Keratinocyte (primary cell): ENCODE data around the gene RAPGEFL1. TPM values are rescaled to one million over a fixed set of nuclear protein-coding genes. Genes with fewer than 3 reads are reported as not detected.
A peak's percentile ranks its signal among the peaks of the same experiment; 100 is the strongest.

Source experiments
- DNase-seq: peaks from one replicate; pipeline ENCODE4 v3.0.0-alpha.2; 2011; ENCODE audit warnings: low read depth, missing footprints, low spot score
- FAIRE-seq: peaks from 2 replicates; lab custom pipeline; 2011; peaks lifted over from hg19 to GRCh38; lab: Jason Lieb, UNC
- H2AFZ ChIP-seq: 2 replicates; pipeline ENCODE4 v1.6.0; 2012; ENCODE audit warnings: low read length, control low read depth, inconsistent platforms; ENCODE audit not compliant: control insufficient read depth
- H3K27ac ChIP-seq: 2 replicates; pipeline ENCODE4 v1.5.1; 2011; ENCODE audit warnings: low read length; ENCODE audit not compliant: control insufficient read depth, insufficient read depth
- H3K27me3 ChIP-seq: 3 replicates; pipeline ENCODE4 v1.6.0; 2011; ENCODE audit warnings: low read length; ENCODE audit not compliant: control insufficient read depth, insufficient read depth; ENCODE audit errors: extremely low read depth
- H3K36me3 ChIP-seq, 2 experiments: 2 replicates in 1 of 2; 3 replicates in 1 of 2; pipeline ENCODE4 v1.5.1; 2011; ENCODE audit warnings: low read length in 2 of 2, mild to moderate bottlenecking in 1 of 2; ENCODE audit not compliant: control insufficient read depth in 2 of 2, insufficient read depth in 2 of 2; ENCODE audit errors: extremely low read depth in 1 of 2
- H3K4me1 ChIP-seq: 3 replicates; pipeline ENCODE4 v1.5.1; 2011; ENCODE audit warnings: low read length; ENCODE audit not compliant: control insufficient read depth, insufficient read depth; ENCODE audit errors: extremely low read depth
- H3K4me2 ChIP-seq: 3 replicates; pipeline ENCODE4 v1.6.0; 2011; ENCODE audit warnings: low read depth, low read length; ENCODE audit not compliant: control insufficient read depth, insufficient read depth; ENCODE audit errors: extremely low read depth
- H3K4me3 ChIP-seq, 3 experiments: fragments of 200-600 bp in 1 of 3; sonication (generic) in 1 of 3; 2 replicates in 2 of 3; 3 replicates in 1 of 3; pipeline ENCODE4 v1.5.1; 2011 to 2016; ENCODE audit warnings: low read length in 3 of 3, mild to moderate bottlenecking in 3 of 3, control low read depth in 2 of 3, inconsistent platforms in 1 of 3, low read depth in 1 of 3, mixed read lengths in 1 of 3, mixed run types in 1 of 3, moderate library complexity in 1 of 3; ENCODE audit not compliant: control insufficient read depth in 2 of 3, insufficient read depth in 2 of 3; ENCODE audit errors: extremely low read depth in 1 of 3
- H3K79me2 ChIP-seq: 2 replicates; pipeline ENCODE4 v1.6.0; 2012; ENCODE audit warnings: low read length; ENCODE audit not compliant: control insufficient read depth, insufficient read depth
- H3K9ac ChIP-seq: 3 replicates; pipeline ENCODE4 v1.6.0; 2011; ENCODE audit warnings: low read length; ENCODE audit not compliant: control insufficient read depth, insufficient read depth; ENCODE audit errors: extremely low read depth
- H3K9me1 ChIP-seq: 3 replicates; pipeline ENCODE4 v1.6.0; 2011; ENCODE audit warnings: low read length; ENCODE audit not compliant: control insufficient read depth, insufficient read depth; ENCODE audit errors: extremely low read depth
- H3K9me3 ChIP-seq: 2 replicates; pipeline ENCODE4 v1.5.1; 2012; ENCODE audit warnings: low read depth, low read length; ENCODE audit not compliant: control insufficient read depth
- H4K20me1 ChIP-seq: 3 replicates; pipeline ENCODE4 v1.6.0; 2011; ENCODE audit warnings: low read length; ENCODE audit not compliant: control insufficient read depth, insufficient read depth; ENCODE audit errors: extremely low read depth
- EZH2 ChIP-seq: IDR thresholded peaks from one replicate; pipeline ENCODE4 v1.6.1; 2012; ENCODE audit warnings: inconsistent platforms, mild to moderate bottlenecking, low read length, moderate library complexity
- dilution Hi-C: fragments of 300-500 bp; cut with MboI; formaldehyde crosslinking; loops from one replicate; pipeline ENCODE4 v1.7.0; 2020; ENCODE audit warnings: low sequenced_read_pairs; ENCODE audit not compliant: extremely low pct_ligation_motif_present
- polyA plus RNA-seq, 5 experiments: library from polyadenylated mRNA; depleted of rRNA in 3 of 5; stranded (reverse) in 3 of 5; stranded (forward) in 1 of 5; unstranded in 1 of 5; fragments of >200 nt; gene quantifications; 1 replicate in 1 of 5; 2 replicates in 3 of 5; 3 replicates in 1 of 5; pipeline versions ENCODE4 v1.2.1 to v1.2.3, GENCODE V29; 2011 to 2012; ENCODE audit warnings: missing spikeins in 2 of 5, low read depth in 1 of 5, low replicate concordance in 1 of 5
- TF ChIP-seq, protein P1 (sequence below), 3 experiments: IDR thresholded peaks in 1 of 3; conservative IDR thresholded peaks in 1 of 3; optimal IDR thresholded peaks in 1 of 3; 2 replicates in 2 of 3; 3 replicates in 1 of 3; pipeline versions ENCODE3 to v1.5.1; 2011; ENCODE audit warnings: low read length in 3 of 3, mild to moderate bottlenecking in 3 of 3, moderate library complexity in 2 of 3, control low read depth in 1 of 3, inconsistent platforms in 1 of 3; ENCODE audit not compliant: insufficient read depth in 2 of 3; ENCODE audit errors: extremely low read depth in 1 of 3

Gene RAPGEFL1
- polyA plus RNA-seq, 1 donor (not counting 4 experiments of a cell fraction or from before 2014, with no cell fraction given): 21.8 TPM

DNA sequence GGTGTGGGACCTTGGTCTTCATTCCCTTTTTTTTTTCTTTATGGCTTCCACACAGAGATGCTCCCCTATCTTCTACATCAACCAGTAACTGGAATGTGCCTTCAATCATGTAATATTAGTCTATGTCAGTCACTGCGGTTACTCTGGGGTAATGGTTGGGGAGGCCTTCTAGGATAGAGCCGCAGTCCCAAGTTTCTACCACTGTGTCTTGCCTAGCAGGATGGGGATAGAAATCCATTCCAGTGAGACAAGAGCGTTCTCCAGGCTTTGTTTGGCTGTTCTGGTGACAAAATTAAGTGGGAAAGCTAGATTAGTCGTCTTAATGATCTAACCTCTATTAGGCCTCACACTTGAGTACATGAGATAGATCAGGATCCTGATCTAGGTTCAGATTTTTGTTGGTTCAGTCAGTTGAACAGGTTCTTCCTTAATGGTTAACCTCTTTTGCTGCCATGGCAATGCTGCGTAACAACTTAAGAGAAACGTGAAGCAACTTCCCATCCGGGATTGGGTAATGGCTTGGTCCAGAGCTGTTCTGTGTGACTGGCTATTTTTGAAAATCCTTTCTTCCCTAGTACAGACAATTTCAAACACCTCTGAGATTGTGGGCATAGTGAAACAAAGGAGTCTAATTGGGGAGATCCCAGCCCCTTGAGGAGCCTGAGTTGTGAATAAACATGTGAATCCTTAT is 46.8 kb upstream of the RAPGEFL1 start:
- dilution Hi-C loops: no loop called here
- Histone ChIP-seq H3K27ac (no peak overlapping the region), H3K36me3 (peaks cover 45 to 72% of the 10 kb centered on the region in 2 experiments)

DNA sequence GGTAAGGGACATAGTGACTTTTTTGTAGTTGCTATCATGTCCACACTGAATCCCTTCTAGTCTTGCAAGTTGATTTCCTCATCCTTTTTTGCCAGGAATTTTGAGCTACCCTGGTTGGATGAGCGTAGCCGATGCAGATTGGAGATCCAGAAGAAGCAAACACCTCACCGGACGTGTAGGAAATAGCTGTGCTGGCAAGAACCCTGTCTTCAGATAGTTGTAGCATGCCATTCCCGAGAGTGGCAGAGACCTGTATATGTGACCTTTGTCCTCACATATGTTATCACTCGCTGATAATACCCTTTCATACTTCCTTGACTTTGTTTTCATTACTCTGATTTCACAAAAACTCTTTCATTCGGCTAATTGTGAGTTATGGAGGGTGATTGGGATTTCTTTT is 43.1 kb upstream of the RAPGEFL1 start:
- dilution Hi-C loops: no loop called here
- Histone ChIP-seq H3K9me3 (no peaks in the 10 kb centered on the region), H2AFZ (no peak overlapping the region), H3K4me1 (peaks cover 3% of the 10 kb centered on the region), H3K4me3 (no peak overlapping the region), H3K4me2 (no peak overlapping the region), H3K9me1 (peaks cover 2% of the 10 kb centered on the region), H3K27ac (no peak overlapping the region), H3K36me3 (peaks cover 42 to 56% of the 10 kb centered on the region in 2 experiments), H3K27me3 (no peaks in the 10 kb centered on the region), H3K79me2 (peaks cover 24% of the 10 kb centered on the region), H4K20me1 (no peaks in the 10 kb centered on the region), H3K9ac (no peak overlapping the region)
- FAIRE-seq (no peak), DNase-seq (no peak)
- TF ChIP-seq EZH2: no peak

More for the DNA sequence above, 46.8 kb upstream of the RAPGEFL1 start:
- peaks cover 2% of the 10 kb centered on the region for H3K9me1 ChIP-seq
- H3K4me3 ChIP-seq: no peak overlapping the region
- FAIRE-seq (peak; percentile 17), DNase-seq (no peak)
- no peak overlapping the region for H2AFZ ChIP-seq
- H3K4me2 ChIP-seq: no peak overlapping the region
- TF ChIP-seq, protein P1, sequence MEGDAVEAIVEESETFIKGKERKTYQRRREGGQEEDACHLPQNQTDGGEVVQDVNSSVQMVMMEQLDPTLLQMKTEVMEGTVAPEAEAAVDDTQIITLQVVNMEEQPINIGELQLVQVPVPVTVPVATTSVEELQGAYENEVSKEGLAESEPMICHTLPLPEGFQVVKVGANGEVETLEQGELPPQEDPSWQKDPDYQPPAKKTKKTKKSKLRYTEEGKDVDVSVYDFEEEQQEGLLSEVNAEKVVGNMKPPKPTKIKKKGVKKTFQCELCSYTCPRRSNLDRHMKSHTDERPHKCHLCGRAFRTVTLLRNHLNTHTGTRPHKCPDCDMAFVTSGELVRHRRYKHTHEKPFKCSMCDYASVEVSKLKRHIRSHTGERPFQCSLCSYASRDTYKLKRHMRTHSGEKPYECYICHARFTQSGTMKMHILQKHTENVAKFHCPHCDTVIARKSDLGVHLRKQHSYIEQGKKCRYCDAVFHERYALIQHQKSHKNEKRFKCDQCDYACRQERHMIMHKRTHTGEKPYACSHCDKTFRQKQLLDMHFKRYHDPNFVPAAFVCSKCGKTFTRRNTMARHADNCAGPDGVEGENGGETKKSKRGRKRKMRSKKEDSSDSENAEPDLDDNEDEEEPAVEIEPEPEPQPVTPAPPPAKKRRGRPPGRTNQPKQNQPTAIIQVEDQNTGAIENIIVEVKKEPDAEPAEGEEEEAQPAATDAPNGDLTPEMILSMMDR (optimal IDR thresholded peaks at IDR 0.05 in 1 of 3, IDR thresholded peaks at IDR 0.05 in 1 of 3, conservative IDR thresholded peaks at IDR 0.05 in 1 of 3; ENCODE audit: extremely low read depth in 1 of 3, insufficient read depth in 2 of 3, low read length in 3 of 3): no peak
- no peak for TF ChIP-seq EZH2
- H3K4me1 ChIP-seq: no peaks in the 10 kb centered on the region
- peaks cover 4% of the 10 kb centered on the region for H4K20me1 ChIP-seq
- no peaks in the 10 kb centered on the region for H3K27me3 ChIP-seq
- H3K9ac ChIP-seq: no peak overlapping the region
- H3K79me2 ChIP-seq: peaks cover 40% of the 10 kb centered on the region
- H3K9me3 ChIP-seq: no peaks in the 10 kb centered on the region
